Stimulated activated CD8-positive, alpha-beta memory T cell treated with anti-CD3 and anti-CD28 coated beads, Interleukin-2, amount 100 ng/mL, for 1 hour (primary cell): ENCODE results near the gene IP6K1.

ENCODE experiments used
- DNase-seq, 2 donors: peaks; one replicate each; pipeline ENCODE4 v3.0.0-alpha.2; 2020; ENCODE audit warnings: low read depth in 2 of 2

Gene IP6K1

GRCh38 chr3:49724586-49724985 is 61.8 kb downstream of the IP6K1 start:
- no peak for DNase-seq

GRCh38 chr3:49723628-49724551 is 62.5 kb downstream of the IP6K1 start, which contains the start of gene GMPPB:
Gene GMPPB, minus strand, starts transcription at chr3:49723951. Its CDS starts 225 bp downstream, at chr3:49723726.
- peak; percentile 78 to 83 for DNase-seq

GRCh38 chr3:49723296-49723627 is 63.1 kb downstream of the IP6K1 start:
- no peak for DNase-seq

- no peak for DNase-seq
Observed at GRCh38 chr3:49722896-49723295, 63.4 kb downstream of the IP6K1 start.

GRCh38 chr3:49721896-49722781 is 64.2 kb downstream of the IP6K1 start:
- no peak for DNase-seq

- no peak for DNase-seq
Observed at GRCh38 chr3:49721596-49721895, 64.8 kb downstream of the IP6K1 start.

- DNase-seq: no peak
Observed at GRCh38 chr3:49720855-49721595, 65.3 kb downstream of the IP6K1 start.

- DNase-seq: peak; percentile 77 to 84
Observed at GRCh38 chr3:49719214-49719884, 67.0 kb downstream of the IP6K1 start, which contains the start of gene AMIGO3. Gene AMIGO3, minus strand, starts transcription at chr3:49719684. Its CDS starts 219 bp downstream, at chr3:49719465.

GRCh38 chr3:49718858-49719213 is 67.5 kb downstream of the IP6K1 start:
- DNase-seq: no peak

GRCh38 chr3:49717959-49718857 is 68.1 kb downstream of the IP6K1 start:
- DNase-seq: no peak

- DNase-seq: no peak
Observed at GRCh38 chr3:49717211-49717958, 69.0 kb downstream of the IP6K1 start.

GRCh38 chr3:49716691-49717210 is 69.6 kb downstream of the IP6K1 start:
- DNase-seq: no peak

- no peak for DNase-seq
Observed at GRCh38 chr3:49716169-49716568, 70.2 kb downstream of the IP6K1 start.

- DNase-seq: no peak
Observed at GRCh38 chr3:49715611-49716121, 70.7 kb downstream of the IP6K1 start.

GRCh38 chr3:49714728-49715550 is 71.4 kb downstream of the IP6K1 start:
- DNase-seq: no peak

- DNase-seq: no peak
Observed at GRCh38 chr3:49713336-49714105, 72.8 kb downstream of the IP6K1 start.

GRCh38 chr3:49712631-49713317 is 73.6 kb downstream of the IP6K1 start:
- no peak for DNase-seq
